Astrocyte of the spinal cord (primary cell): Measurements from ENCODE around the gene LRRK1.

ENCODE experiments used
- DNase-seq: peaks from one replicate; pipeline ENCODE4 v3.0.0; 2011; ENCODE audit warnings: low read depth, low spot score
- H3K4me3 ChIP-seq: 2 replicates; pipeline ENCODE4 v1.5.1; 2011; ENCODE audit warnings: low read depth, mild to moderate bottlenecking, low read length, moderate library complexity
- in situ Hi-C: cut with HindIII; loops from 2 replicates; pipeline ENCODE4 v1.10.0; 2017; ENCODE audit warnings: low sequenced_read_pairs
- TF ChIP-seq, protein P1 (sequence below): IDR thresholded peaks from 2 replicates; pipeline ENCODE4 v1.5.1; 2012; ENCODE audit warnings: low read depth, mild to moderate bottlenecking, low read length, inconsistent platforms

LRRK1 gene

DNA sequence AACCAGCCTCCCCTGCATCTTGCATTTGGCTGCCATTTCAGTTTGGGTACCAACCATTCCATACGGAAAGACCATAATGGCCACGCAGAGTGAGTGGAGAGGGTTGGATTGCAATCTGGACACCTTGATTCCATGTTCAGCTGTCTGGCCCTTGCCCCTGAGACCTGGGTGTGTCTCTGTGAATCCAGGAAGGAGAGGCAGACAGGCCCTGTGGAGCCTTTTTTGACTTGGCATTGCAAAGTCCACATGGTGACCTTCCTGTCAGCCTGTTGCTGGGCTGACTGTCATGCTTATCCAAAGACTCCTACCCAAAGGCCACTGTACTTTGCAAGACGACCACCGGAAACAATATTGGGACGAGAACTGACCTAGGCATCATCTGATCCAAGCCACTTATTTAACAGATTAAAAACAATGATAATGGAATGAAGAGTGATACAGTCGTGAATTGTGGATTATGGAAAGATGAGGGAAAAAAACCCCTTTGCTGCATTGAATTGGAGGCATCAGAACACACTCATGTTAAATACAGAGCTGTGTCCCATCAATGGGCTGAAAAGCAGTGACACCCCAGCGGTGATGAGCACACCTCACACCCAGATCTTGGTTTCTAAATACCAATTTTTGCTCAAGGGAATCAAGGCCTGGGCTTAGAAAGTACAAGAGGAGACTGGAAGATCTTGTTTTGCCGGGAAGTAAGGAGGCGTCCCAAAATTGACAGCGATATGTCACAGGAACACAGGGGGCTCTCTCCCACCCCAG lies 86.0 kb downstream of the LRRK1 start:
- DNase-seq: no peak
- H3K4me3 ChIP-seq: no peak overlapping the region
- in situ Hi-C loops: no loop called here
- TF ChIP-seq, protein P1, sequence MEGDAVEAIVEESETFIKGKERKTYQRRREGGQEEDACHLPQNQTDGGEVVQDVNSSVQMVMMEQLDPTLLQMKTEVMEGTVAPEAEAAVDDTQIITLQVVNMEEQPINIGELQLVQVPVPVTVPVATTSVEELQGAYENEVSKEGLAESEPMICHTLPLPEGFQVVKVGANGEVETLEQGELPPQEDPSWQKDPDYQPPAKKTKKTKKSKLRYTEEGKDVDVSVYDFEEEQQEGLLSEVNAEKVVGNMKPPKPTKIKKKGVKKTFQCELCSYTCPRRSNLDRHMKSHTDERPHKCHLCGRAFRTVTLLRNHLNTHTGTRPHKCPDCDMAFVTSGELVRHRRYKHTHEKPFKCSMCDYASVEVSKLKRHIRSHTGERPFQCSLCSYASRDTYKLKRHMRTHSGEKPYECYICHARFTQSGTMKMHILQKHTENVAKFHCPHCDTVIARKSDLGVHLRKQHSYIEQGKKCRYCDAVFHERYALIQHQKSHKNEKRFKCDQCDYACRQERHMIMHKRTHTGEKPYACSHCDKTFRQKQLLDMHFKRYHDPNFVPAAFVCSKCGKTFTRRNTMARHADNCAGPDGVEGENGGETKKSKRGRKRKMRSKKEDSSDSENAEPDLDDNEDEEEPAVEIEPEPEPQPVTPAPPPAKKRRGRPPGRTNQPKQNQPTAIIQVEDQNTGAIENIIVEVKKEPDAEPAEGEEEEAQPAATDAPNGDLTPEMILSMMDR: no peak

- TF ChIP-seq, protein P1: peak; percentile 92
- in situ Hi-C loops: no loop called here
- H3K4me3 ChIP-seq: no peak overlapping the region
- DNase-seq: peak; percentile 80
These were observed 88.0 kb downstream of the LRRK1 start for GRCh38 chr15:101006931-101007691.

- H3K4me3 ChIP-seq: peak overlapping the region; percentile 41
- in situ Hi-C loops: no loop called here
- DNase-seq: peak; percentile 78
- TF ChIP-seq, protein P1: peak; percentile 99
These were observed 89.3 kb downstream of the LRRK1 start for GRCh38 chr15:101008158-101009139.

DNA sequence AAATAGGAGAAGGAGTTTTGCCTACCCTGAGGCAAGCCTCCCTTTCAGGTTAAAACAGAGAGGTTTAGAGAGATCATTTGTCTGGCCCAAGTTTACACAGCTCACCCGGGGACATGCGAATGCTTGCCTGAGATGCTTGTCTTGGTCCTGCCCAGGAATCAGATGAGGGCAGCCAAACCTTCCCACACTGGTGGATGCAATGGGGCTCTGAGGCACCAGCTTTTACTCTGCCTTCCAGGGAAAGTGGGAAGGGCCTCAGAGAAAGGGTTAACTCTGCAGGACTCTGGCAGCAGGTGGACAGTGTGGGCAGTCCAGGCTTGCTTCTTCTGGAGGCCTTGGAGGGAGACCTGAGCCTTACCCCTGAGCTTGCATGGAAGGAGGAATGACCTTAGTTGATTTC lies 90.0 kb downstream of the LRRK1 start:
- no peak for DNase-seq
- TF ChIP-seq, protein P1: no peak
- in situ Hi-C loops: no loop called here
- no peak overlapping the region for H3K4me3 ChIP-seq

GRCh38 chr15:101010781-101011180 lies 91.6 kb downstream of the LRRK1 start:
- TF ChIP-seq, protein P1: no peak
- no peak overlapping the region for H3K4me3 ChIP-seq
- in situ Hi-C loops: no loop called here
- DNase-seq: no peak
